Subcutaneous abdominal adipose tissue (tissue), 5 donors: Measurements from ENCODE around the gene CKAP5.

ENCODE experiments used
- H3K27ac ChIP-seq: one replicate; pipeline ENCODE4 v1.7.0; 2013; ENCODE audit warnings: low read depth, mild to moderate bottlenecking, inconsistent platforms, low read length, moderate library complexity
- H3K27me3 ChIP-seq, 5 donors: one replicate each; pipeline ENCODE4 v1.7.0; 2013; ENCODE audit warnings: low read length in 5 of 5, inconsistent platforms in 1 of 5; ENCODE audit not compliant: control insufficient read depth in 5 of 5, insufficient read depth in 4 of 5
- H3K36me3 ChIP-seq, 5 donors: one replicate each; pipeline ENCODE4 v1.7.0; 2013; ENCODE audit warnings: low read length in 5 of 5; ENCODE audit not compliant: control insufficient read depth in 5 of 5, insufficient read depth in 5 of 5
- H3K4me1 ChIP-seq, 5 donors: one replicate each; pipeline ENCODE4 v1.7.0; 2013; ENCODE audit warnings: low read length in 5 of 5, mild to moderate bottlenecking in 3 of 5, moderate library complexity in 1 of 5; ENCODE audit not compliant: control insufficient read depth in 5 of 5, insufficient read depth in 5 of 5
- H3K4me3 ChIP-seq, 5 donors: one replicate each; pipeline ENCODE4 v1.7.0; 2013; ENCODE audit warnings: low read length in 5 of 5, low read depth in 1 of 5
- H3K9ac ChIP-seq, 5 donors: one replicate each; pipeline ENCODE4 v1.7.0; 2013; ENCODE audit warnings: low read length in 5 of 5, mild to moderate bottlenecking in 4 of 5, moderate library complexity in 3 of 5
- H3K9me3 ChIP-seq, 5 donors: one replicate each; pipeline ENCODE4 v1.7.0; 2013; ENCODE audit warnings: low read length in 5 of 5; ENCODE audit not compliant: control insufficient read depth in 5 of 5
- donor health status: healthy.
- donor health status: healthy.
- donor health status: healthy.
- donor health status: healthy.
- donor health status: healthy.

Gene CKAP5

GRCh38 chr11:46886211-46886610, 40.1 kb upstream of the CKAP5 start:
- Histone ChIP-seq H3K4me3 (no peak overlapping the region), H3K9me3 (no peaks in the 10 kb centered on the region), H3K4me1 (no peaks in the 10 kb centered on the region), H3K9ac (no peak overlapping the region), H3K27me3 (no peaks in the 10 kb centered on the region), H3K36me3 (peaks cover 0 to 6% (median 3%) of the 10 kb centered on the region in 5 donors), H3K27ac (no peak overlapping the region)

DNA sequence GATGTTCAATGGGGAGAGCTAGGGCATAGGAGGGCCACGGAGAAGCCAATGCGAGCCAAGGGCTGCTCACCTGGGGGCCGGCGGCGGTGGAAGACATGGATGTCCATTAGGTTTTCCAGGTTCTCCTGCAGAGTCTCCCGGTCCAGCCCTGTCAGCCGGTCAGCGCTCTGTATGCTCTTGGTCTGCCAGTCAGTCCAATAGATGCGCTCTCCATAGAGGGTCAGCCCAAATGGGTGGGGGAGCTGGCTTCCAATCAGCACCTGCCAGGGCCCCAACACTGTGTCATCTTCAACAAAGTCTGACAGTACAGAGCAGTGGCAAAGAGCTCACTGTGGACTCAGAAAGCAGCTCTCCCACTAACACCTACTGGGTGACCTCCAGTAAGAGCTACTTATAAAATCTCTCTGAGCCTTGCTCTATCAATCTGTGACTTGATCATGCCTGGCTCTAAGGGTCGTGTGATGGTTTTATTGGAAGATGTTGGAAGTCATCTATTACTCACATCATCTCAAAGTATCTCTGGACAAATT, 33.0 kb upstream of the CKAP5 start:
- H3K27me3 ChIP-seq, result no peaks in the 10 kb centered on the region
- H3K9ac ChIP-seq, result no peak overlapping the region
- H3K4me3 ChIP-seq, result no peak overlapping the region
- H3K27ac ChIP-seq, result no peak overlapping the region
- H3K4me1 ChIP-seq, result no peaks in the 10 kb centered on the region
- H3K36me3 ChIP-seq, result peaks cover 0 to 16% (median 4%) of the 10 kb centered on the region in 5 donors
- H3K9me3 ChIP-seq, result no peaks in the 10 kb centered on the region

DNA sequence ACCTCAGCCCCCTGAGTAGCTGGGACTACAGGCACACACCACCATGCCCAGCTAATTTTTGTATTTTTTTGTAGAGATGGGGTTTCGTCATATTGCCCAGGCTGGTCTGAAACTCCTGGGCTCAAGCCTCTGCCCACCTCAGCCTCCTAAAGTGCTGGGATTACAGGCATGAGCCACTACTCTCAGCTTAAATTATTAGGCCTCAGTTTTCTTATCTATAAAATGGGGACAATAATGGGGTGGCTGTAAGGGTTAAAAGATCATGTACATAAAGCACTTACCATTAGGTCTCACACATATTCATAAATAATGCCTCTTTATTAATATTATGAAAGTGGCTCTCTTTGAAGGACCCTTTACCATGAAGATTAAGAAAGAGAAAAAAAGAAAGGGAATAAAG, 31.5 kb upstream of the CKAP5 start:
- Histone ChIP-seq H3K9ac (no peak overlapping the region), H3K4me3 (no peak overlapping the region), H3K4me1 (no peaks in the 10 kb centered on the region), H3K27me3 (no peaks in the 10 kb centered on the region), H3K36me3 (peaks cover 0 to 21% (median 7%) of the 10 kb centered on the region in 5 donors), H3K27ac (no peak overlapping the region), H3K9me3 (no peaks in the 10 kb centered on the region)

- H3K27me3 ChIP-seq, result no peaks in the 10 kb centered on the region
- no peak overlapping the region for H3K9ac ChIP-seq
- H3K4me1 ChIP-seq, result no peaks in the 10 kb centered on the region
- H3K36me3 ChIP-seq, result peaks cover 0 to 21% (median 7%) of the 10 kb centered on the region in 5 donors
- no peaks in the 10 kb centered on the region for H3K9me3 ChIP-seq
- H3K4me3 ChIP-seq, result no peak overlapping the region
- H3K27ac ChIP-seq, result no peak overlapping the region
Observed at GRCh38 chr11:46876471-46876870, 30.4 kb upstream of the CKAP5 start.

GRCh38 chr11:46874586-46874985, 28.5 kb upstream of the CKAP5 start:
- H3K9ac ChIP-seq, result no peak overlapping the region
- no peaks in the 10 kb centered on the region for H3K4me1 ChIP-seq
- no peaks in the 10 kb centered on the region for H3K27me3 ChIP-seq
- no peak overlapping the region for H3K27ac ChIP-seq
- H3K9me3 ChIP-seq, result no peaks in the 10 kb centered on the region
- no peak overlapping the region for H3K4me3 ChIP-seq
- H3K36me3 ChIP-seq, result peaks cover 0 to 21% (median 7%) of the 10 kb centered on the region in 5 donors

GRCh38 chr11:46868912-46869311, 22.8 kb upstream of the CKAP5 start:
- no peaks in the 10 kb centered on the region for H3K4me1 ChIP-seq
- peaks cover 0 to 8% (median 2%) of the 10 kb centered on the region in 5 donors for H3K36me3 ChIP-seq
- no peaks in the 10 kb centered on the region for H3K9me3 ChIP-seq
- H3K27me3 ChIP-seq, result no peaks in the 10 kb centered on the region
- H3K9ac ChIP-seq, result no peak overlapping the region
- H3K27ac ChIP-seq, result no peak overlapping the region
- H3K4me3 ChIP-seq, result no peak overlapping the region

DNA sequence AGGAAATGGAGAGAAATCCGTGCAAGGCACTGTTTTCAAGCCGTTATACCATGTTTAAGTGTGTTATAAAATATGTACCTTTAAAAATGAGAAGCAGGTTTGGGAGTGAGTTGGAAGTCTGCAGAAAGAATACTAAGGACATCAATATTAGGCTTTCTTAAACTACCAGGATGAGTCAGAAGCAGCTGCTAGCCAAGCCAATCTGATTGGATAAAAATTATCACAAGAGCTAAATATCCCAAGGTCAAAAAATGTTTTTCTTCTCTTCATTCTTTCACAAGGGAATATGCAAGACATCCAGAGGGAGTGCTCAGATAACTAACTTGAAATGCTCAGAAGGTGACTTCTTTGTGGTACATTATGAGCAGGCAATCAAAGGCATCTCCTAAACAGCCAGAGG, 19.3 kb upstream of the CKAP5 start:
- Histone ChIP-seq H3K36me3 (peaks cover 0 to 2% (median 0%) of the 10 kb centered on the region in 5 donors), H3K27me3 (no peaks in the 10 kb centered on the region)

GRCh38 chr11:46860218-46860617, 14.1 kb upstream of the CKAP5 start:
- Histone ChIP-seq H3K36me3 (peaks cover 0 to 2% (median 0%) of the 10 kb centered on the region in 5 donors), H3K9ac (no peak overlapping the region), H3K4me3 (no peak overlapping the region), H3K27me3 (no peaks in the 10 kb centered on the region), H3K27ac (no peak overlapping the region), H3K4me1 (peaks cover 0 to 24% (median 10%) of the 10 kb centered on the region in 5 donors), H3K9me3 (peaks cover 0 to 3% (median 0%) of the 10 kb centered on the region in 5 donors)

More for the DNA sequence above, 19.3 kb upstream of the CKAP5 start:
- peaks cover 0 to 3% (median 0%) of the 10 kb centered on the region in 5 donors for H3K9me3 ChIP-seq
- no peaks in the 10 kb centered on the region for H3K4me1 ChIP-seq
- no peak overlapping the region for H3K27ac ChIP-seq
- H3K4me3 ChIP-seq, result no peak overlapping the region
- no peak overlapping the region for H3K9ac ChIP-seq

DNA sequence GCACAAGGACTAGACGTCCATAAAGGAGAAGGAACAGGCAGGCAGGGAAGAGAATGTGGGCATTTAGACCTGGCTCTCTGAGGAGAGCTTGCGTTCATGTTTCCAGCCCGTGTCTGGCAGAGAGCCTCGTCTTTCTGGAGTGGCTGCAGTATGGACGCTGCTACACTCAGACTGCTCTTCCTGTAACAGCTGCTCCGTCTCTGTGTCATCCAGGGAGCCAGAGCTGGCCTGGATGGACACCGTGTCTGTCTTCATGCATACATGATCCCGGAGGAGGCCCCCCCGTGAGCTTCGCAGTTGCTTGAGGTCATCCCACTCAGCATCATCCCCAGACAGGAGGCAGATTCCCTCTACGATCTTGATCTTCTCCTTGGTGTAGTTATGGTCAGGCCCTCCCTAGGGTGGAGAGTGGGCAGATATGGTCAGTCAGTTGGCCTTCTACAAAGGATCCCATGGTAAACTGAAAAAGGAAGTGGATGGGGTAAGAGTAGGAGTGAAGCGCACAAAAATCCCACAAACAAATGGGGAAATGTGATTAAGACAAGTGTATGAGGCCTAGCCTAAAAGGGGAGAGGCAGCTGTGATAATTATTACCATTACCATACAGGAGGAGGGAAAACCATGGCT, 13.0 kb upstream of the CKAP5 start:
- Histone ChIP-seq H3K4me3 (no peak overlapping the region), H3K9me3 (peaks cover 0 to 3% (median 0%) of the 10 kb centered on the region in 5 donors), H3K9ac (no peak overlapping the region), H3K27ac (no peak overlapping the region), H3K27me3 (no peaks in the 10 kb centered on the region), H3K4me1 (peaks cover 0 to 24% (median 10%) of the 10 kb centered on the region in 5 donors), H3K36me3 (no peaks in the 10 kb centered on the region)

DNA sequence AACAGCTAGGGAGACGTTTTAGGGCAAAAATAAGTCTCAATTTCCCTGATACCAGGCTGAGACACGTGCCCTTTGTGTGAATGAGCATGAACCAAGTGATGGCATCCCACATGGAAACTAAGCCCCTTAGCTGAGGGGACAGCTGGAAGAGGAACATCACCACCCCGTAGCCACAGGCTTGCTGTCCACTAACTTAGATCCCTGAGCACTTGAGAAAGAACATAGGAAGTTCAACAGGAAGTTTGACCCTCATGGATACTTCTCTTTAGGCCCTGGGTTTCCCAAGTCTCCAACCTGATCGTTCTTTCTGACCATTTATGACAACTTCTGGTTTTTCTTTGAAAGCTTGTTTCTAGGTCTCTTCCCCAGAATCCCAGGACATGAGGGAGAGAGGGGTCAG, 11.6 kb upstream of the CKAP5 start:
- Histone ChIP-seq H3K4me3 (no peak overlapping the region), H3K9ac (no peak overlapping the region), H3K36me3 (no peaks in the 10 kb centered on the region), H3K4me1 (peaks cover 0 to 24% (median 10%) of the 10 kb centered on the region in 5 donors), H3K9me3 (no peaks in the 10 kb centered on the region), H3K27ac (no peak overlapping the region), H3K27me3 (no peaks in the 10 kb centered on the region)
